Measurements from ENCODE around the gene IFITM10. TPM values are rescaled to one million over a fixed set of nuclear protein-coding genes. Genes with fewer than 3 reads are reported as not detected.
A peak's percentile ranks its signal among the peaks of the same experiment; 100 is the strongest.

IFITM10 gene
- total RNA-seq, 1 donor from 2014 or later, result 4.9 TPM

- TF ChIP-seq POLR2AphosphoS5 (IDR thresholded peaks at IDR 0.05; ENCODE audit: insufficient read depth in 1 of 2, low read depth in 1 of 2) (no peak), POLR2A (IDR thresholded peaks at IDR 0.05) (no peak)
- TF ChIP-seq, protein P1, sequence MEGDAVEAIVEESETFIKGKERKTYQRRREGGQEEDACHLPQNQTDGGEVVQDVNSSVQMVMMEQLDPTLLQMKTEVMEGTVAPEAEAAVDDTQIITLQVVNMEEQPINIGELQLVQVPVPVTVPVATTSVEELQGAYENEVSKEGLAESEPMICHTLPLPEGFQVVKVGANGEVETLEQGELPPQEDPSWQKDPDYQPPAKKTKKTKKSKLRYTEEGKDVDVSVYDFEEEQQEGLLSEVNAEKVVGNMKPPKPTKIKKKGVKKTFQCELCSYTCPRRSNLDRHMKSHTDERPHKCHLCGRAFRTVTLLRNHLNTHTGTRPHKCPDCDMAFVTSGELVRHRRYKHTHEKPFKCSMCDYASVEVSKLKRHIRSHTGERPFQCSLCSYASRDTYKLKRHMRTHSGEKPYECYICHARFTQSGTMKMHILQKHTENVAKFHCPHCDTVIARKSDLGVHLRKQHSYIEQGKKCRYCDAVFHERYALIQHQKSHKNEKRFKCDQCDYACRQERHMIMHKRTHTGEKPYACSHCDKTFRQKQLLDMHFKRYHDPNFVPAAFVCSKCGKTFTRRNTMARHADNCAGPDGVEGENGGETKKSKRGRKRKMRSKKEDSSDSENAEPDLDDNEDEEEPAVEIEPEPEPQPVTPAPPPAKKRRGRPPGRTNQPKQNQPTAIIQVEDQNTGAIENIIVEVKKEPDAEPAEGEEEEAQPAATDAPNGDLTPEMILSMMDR (IDR thresholded peaks at IDR 0.05), result no peak
- Histone ChIP-seq H3K27ac (no peak overlapping the region), H3K36me3 (no peaks in the 10 kb centered on the region), H3K9me3 (no peaks in the 10 kb centered on the region), H3K27me3 (no peaks in the 10 kb centered on the region), H3K4me1 (no peaks in the 10 kb centered on the region), H3K4me3 (no peak overlapping the region)
- intact Hi-C loops (cut with DNase I), result no loop called here
- DNase-seq (ENCODE audit: extremely low spot score in 2 of 2), result peak in 1 of 2 donors; percentile 85
These were observed 33.5 kb upstream of the IFITM10 start for GRCh38 chr11:1783725-1784529.

DNA sequence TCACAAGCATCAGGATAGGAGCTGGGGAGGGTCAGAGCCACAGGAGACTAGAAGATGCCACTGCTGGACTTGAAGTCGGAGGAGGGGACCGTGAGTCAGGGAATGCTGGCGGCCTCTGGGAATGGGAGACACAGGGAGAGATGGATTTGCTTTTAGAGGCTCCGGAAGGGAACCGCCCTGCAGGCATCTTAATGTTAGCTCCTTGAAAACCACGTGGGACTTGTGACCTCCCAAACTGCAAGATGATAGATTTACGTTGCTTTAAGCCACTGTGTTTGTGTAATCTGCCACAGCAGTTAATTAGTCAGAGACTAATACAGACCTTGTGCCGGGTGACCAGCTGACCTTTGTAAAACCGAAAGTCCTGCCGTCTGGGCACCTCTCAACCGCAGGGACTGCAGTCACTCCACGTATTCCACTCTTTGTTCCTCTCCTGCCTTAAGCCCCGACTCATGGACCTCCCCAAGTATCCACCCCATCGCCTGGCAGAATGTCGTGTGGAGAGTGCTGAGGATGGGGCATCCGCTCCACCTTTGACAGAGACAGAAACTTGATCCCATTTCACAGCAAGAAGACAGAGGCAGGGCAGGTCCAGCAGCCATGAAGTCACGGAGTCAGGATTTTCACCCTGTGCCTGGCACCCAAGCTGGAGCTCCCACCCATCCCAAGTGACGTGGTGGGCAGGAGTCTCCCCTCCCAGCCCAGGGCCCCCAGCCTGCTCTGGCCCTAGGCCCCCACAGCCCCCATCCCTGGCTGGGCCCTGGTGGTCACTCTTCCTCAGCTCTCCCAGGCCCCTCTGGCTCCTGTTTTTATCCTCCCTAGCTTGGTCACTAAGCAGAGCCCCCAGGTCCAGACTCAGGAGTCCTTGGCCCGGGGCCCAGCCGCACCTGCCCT lies 32.7 kb upstream of the IFITM10 start:
- no peak for TF ChIP-seq POLR2A (IDR thresholded peaks at IDR 0.05)
- TF ChIP-seq, protein P1 (IDR thresholded peaks at IDR 0.05), result no peak
- TF ChIP-seq POLR2AphosphoS5 (IDR thresholded peaks at IDR 0.05; ENCODE audit: insufficient read depth in 1 of 2, low read depth in 1 of 2), result no peak
- intact Hi-C loops (cut with DNase I), result no loop called here
- no peak overlapping the region for H3K27ac ChIP-seq

GRCh38 chr11:1782031-1782590 lies 31.7 kb upstream of the IFITM10 start:
- H3K9me3 ChIP-seq, result no peaks in the 10 kb centered on the region
- no peaks in the 10 kb centered on the region for H3K27me3 ChIP-seq
- H3K36me3 ChIP-seq, result no peaks in the 10 kb centered on the region
- TF ChIP-seq POLR2A (IDR thresholded peaks at IDR 0.05) (no peak), POLR2AphosphoS5 (IDR thresholded peaks at IDR 0.05; ENCODE audit: insufficient read depth in 1 of 2, low read depth in 1 of 2) (no peak)
- TF ChIP-seq, protein P1 (IDR thresholded peaks at IDR 0.05), result no peak
- H3K4me1 ChIP-seq, result no peaks in the 10 kb centered on the region
- no peak overlapping the region for H3K27ac ChIP-seq
- DNase-seq (ENCODE audit: extremely low spot score in 2 of 2), result no peak
- intact Hi-C loops (cut with DNase I), result no loop called here
- no peak overlapping the region for H3K4me3 ChIP-seq

More for the DNA sequence above, 32.7 kb upstream of the IFITM10 start:
- Histone ChIP-seq H3K4me3 (no peak overlapping the region), H3K4me1 (no peaks in the 10 kb centered on the region), H3K9me3 (no peaks in the 10 kb centered on the region), H3K27me3 (no peaks in the 10 kb centered on the region), H3K36me3 (no peaks in the 10 kb centered on the region)
- no peak for DNase-seq (ENCODE audit: extremely low spot score in 2 of 2)

DNA sequence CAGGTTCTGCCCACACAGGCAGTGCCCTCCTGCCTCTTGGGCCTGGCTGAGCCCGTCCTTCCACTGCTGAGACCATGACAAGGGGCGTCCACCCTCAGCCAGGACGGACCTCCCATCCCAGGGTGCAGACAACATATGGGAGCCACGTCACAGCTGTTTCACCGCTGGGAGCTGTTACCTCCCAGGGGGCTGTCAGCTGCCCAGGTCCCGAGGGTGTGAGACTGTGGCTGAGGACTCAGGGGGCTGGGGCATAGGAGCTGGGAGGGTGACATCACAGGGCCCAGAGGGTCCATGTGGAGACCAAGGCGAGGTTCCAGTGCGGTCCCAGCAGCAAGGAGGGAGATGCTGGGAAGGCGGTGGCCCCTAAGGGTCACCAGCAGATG lies 31.2 kb upstream of the IFITM10 start:
- TF ChIP-seq POLR2A (IDR thresholded peaks at IDR 0.05) (no peak), POLR2AphosphoS5 (IDR thresholded peaks at IDR 0.05; ENCODE audit: insufficient read depth in 1 of 2, low read depth in 1 of 2) (no peak)
- TF ChIP-seq, protein P1 (IDR thresholded peaks at IDR 0.05), result no peak
- no peak for DNase-seq (ENCODE audit: extremely low spot score in 2 of 2)
- H3K9me3 ChIP-seq, result no peaks in the 10 kb centered on the region
- no peaks in the 10 kb centered on the region for H3K4me1 ChIP-seq
- H3K27me3 ChIP-seq, result no peaks in the 10 kb centered on the region
- no peaks in the 10 kb centered on the region for H3K36me3 ChIP-seq
- no peak overlapping the region for H3K27ac ChIP-seq
- H3K4me3 ChIP-seq, result no peak overlapping the region
- intact Hi-C loops (cut with DNase I), result no loop called here
